ENCODE data around the gene NRROS. TPM values are rescaled to one million over a fixed set of nuclear protein-coding genes. Genes with fewer than 3 reads are reported as not detected.

The NRROS gene
- total and polyA plus RNA-seq, 10 of the 15 experiments (the other 5 are each of a cell fraction or from before 2014, with no cell fraction given): 0.35 to 42.2 (median 12.6) TPM

DNA sequence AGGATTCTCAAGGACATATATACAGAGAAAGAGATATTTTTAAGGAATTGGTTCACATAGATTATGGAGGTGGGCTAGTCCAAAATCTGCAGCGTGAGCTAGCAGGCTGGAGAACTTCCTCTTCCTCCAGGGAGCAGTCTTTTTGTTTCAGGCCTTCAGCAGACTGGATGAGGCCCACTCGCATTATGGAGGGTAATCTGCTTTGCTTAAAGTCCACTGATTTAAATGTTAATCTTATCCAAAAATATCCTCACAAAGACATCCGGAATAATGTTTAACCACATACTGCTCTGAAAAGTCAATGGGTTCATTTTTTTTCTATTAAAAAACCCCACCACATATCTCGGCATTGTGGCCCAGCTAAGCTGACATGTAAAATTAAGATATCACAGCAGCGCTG lies 22.2 kb upstream of the NRROS start:
- DNase-seq (ENCODE audit: low read depth, low spot score) (no peak), FAIRE-seq (no peak), ATAC-seq (no peak)
- Histone ChIP-seq H4K20me1 (ENCODE audit: control insufficient read depth, insufficient read depth) (no peaks in the 10 kb centered on the region), H3K4me1 (ENCODE audit: control insufficient read depth, insufficient read depth, low read length) (peaks cover 8% of the 10 kb centered on the region; the same call in 1 of the 2 replicates), H3K36me3 (ENCODE audit: control insufficient read depth in 2 of 2, insufficient read depth in 2 of 2, low read length in 1 of 2) (no peaks in the 10 kb centered on the region), H3K27me3 (replicated peaks in 1 of 2; ENCODE audit: control insufficient read depth in 2 of 2, insufficient read depth in 2 of 2, low read length in 1 of 2) (no peaks in the 10 kb centered on the region), H3K4me2 (ENCODE audit: control insufficient read depth, insufficient read depth) (no peak overlapping the region), H3K9ac (ENCODE audit: control insufficient read depth, insufficient read depth, low read length) (no peak overlapping the region), H3K9me3 (replicated peaks; ENCODE audit: control insufficient read depth, insufficient read depth, low read length) (no peaks in the 10 kb centered on the region), H3K79me2 (ENCODE audit: control insufficient read depth, insufficient read depth, low read length) (no peaks in the 10 kb centered on the region), H3K27ac (ENCODE audit: control insufficient read depth, insufficient read depth) (no peak overlapping the region), H2AFZ (ENCODE audit: control insufficient read depth, low read depth, low read length) (no peak overlapping the region), H3K4me3 (no peak overlapping the region)
- intact Hi-C loops (cut with micrococcal nuclease; ENCODE audit: unreplicated experiment) (no loop called here), in situ Hi-C loops (cut with MboI) (no loop called here)
- ChIA-PET CTCF (interaction anchor here (1.0 kb wide), 1 partner anchor 11 kb away, joined by 3 read pairs; no protein-coding TSS in a partner anchor), POLR2A (interaction anchor here (0.6 to 1.0 kb wide), 3 partner anchors 9 to 250 kb away, joined by 3 to 5 read pairs (median 4); no protein-coding TSS in a partner anchor), RAD21 (ENCODE audit: unreplicated experiment) (interaction anchor here (1.0 kb wide), 1 partner anchor 15 kb away, joined by 3 read pairs; no protein-coding TSS in a partner anchor), SMC1A (ENCODE audit: uncharacterized antibody, unreplicated experiment) (interaction anchor here (0.7 kb wide), 1 partner anchor 67 kb away, joined by 4 read pairs; no protein-coding TSS in a partner anchor)
- WGBS (ENCODE audit: insufficient coverage, insufficient replicate concordance, low lambda C conversion rate, missing lambda C conversion rate): 38% methylated on average over 5 of the region's 5 CpGs
- TF ChIP-seq CBFB (IDR thresholded peaks at IDR 0.05; ENCODE audit: low read depth): no peak
- TF ChIP-seq, protein P1, sequence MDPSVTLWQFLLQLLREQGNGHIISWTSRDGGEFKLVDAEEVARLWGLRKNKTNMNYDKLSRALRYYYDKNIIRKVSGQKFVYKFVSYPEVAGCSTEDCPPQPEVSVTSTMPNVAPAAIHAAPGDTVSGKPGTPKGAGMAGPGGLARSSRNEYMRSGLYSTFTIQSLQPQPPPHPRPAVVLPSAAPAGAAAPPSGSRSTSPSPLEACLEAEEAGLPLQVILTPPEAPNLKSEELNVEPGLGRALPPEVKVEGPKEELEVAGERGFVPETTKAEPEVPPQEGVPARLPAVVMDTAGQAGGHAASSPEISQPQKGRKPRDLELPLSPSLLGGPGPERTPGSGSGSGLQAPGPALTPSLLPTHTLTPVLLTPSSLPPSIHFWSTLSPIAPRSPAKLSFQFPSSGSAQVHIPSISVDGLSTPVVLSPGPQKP (IDR thresholded peaks at IDR 0.05; ENCODE audit: low read depth, low read length): no peak
- no TSS peak for BruUV-seq (replicated peaks)

DNA sequence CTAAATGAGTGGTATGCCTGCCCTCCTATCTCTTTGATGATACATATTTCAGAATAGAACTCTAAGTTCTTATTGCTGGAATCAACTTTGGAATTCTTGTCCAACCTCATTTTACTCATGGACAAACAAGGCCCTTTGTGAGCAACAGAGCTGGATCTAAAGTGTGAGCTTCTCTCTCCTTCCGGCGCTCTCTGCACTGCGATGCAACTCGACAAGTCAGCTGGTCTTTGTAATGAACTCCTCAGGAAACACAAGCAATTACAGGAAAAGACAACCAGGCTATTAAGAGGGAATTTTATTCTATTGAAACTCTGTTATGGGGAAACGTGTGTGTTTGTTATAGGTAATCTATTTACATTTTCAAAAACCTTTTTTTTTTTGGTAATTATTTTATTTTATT lies 20.3 kb upstream of the NRROS start:
- in situ Hi-C loops (cut with MboI) (no loop called here), intact Hi-C loops (cut with micrococcal nuclease; ENCODE audit: unreplicated experiment) (no loop called here)
- Histone ChIP-seq H3K27ac (ENCODE audit: control insufficient read depth, insufficient read depth) (no peak overlapping the region), H3K9me3 (replicated peaks; ENCODE audit: control insufficient read depth, insufficient read depth, low read length) (no peaks in the 10 kb centered on the region), H3K27me3 (replicated peaks in 1 of 2; ENCODE audit: control insufficient read depth in 2 of 2, insufficient read depth in 2 of 2, low read length in 1 of 2) (no peaks in the 10 kb centered on the region), H3K4me1 (ENCODE audit: control insufficient read depth, insufficient read depth, low read length) (peaks cover 10% of the 10 kb centered on the region; the same call in 1 of the 2 replicates), H4K20me1 (ENCODE audit: control insufficient read depth, insufficient read depth) (no peaks in the 10 kb centered on the region), H3K4me3 (no peak overlapping the region), H3K79me2 (ENCODE audit: control insufficient read depth, insufficient read depth, low read length) (no peaks in the 10 kb centered on the region), H2AFZ (ENCODE audit: control insufficient read depth, low read depth, low read length) (no peak overlapping the region), H3K9ac (ENCODE audit: control insufficient read depth, insufficient read depth, low read length) (no peak overlapping the region), H3K4me2 (ENCODE audit: control insufficient read depth, insufficient read depth) (no peak overlapping the region), H3K36me3 (ENCODE audit: control insufficient read depth in 2 of 2, insufficient read depth in 2 of 2, low read length in 1 of 2) (no peaks in the 10 kb centered on the region)
- BruUV-seq (replicated peaks): no TSS peak
- TF ChIP-seq BMI1 (IDR thresholded peaks at IDR 0.05; ENCODE audit: borderline replicate concordance) (no peak), GATAD2B (conservative IDR thresholded peaks at IDR 0.05; ENCODE audit: low read depth) (no peak), PAX5 (IDR thresholded peaks at IDR 0.05; ENCODE audit: borderline replicate concordance, low read depth, low read length) (no peak), MTA3 (IDR thresholded peaks at IDR 0.05; ENCODE audit: borderline replicate concordance, low read length) (no peak)
- TF ChIP-seq, protein P2, sequence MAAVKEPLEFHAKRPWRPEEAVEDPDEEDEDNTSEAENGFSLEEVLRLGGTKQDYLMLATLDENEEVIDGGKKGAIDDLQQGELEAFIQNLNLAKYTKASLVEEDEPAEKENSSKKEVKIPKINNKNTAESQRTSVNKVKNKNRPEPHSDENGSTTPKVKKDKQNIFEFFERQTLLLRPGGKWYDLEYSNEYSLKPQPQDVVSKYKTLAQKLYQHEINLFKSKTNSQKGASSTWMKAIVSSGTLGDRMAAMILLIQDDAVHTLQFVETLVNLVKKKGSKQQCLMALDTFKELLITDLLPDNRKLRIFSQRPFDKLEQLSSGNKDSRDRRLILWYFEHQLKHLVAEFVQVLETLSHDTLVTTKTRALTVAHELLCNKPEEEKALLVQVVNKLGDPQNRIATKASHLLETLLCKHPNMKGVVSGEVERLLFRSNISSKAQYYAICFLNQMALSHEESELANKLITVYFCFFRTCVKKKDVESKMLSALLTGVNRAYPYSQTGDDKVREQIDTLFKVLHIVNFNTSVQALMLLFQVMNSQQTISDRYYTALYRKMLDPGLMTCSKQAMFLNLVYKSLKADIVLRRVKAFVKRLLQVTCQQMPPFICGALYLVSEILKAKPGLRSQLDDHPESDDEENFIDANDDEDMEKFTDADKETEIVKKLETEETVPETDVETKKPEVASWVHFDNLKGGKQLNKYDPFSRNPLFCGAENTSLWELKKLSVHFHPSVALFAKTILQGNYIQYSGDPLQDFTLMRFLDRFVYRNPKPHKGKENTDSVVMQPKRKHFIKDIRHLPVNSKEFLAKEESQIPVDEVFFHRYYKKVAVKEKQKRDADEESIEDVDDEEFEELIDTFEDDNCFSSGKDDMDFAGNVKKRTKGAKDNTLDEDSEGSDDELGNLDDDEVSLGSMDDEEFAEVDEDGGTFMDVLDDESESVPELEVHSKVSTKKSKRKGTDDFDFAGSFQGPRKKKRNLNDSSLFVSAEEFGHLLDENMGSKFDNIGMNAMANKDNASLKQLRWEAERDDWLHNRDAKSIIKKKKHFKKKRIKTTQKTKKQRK (IDR thresholded peaks at IDR 0.05; ENCODE audit: low read depth, low read length): no peak
- RAD21 ChIA-PET (ENCODE audit: unreplicated experiment): no interaction called here
- SMC1A ChIA-PET (ENCODE audit: uncharacterized antibody, unreplicated experiment): interaction anchor here (0.8 to 1.1 kb wide), 3 partner anchors 10 to 26 kb away, joined by 3 to 4 read pairs (median 4); no protein-coding TSS in a partner anchor
- 100% methylated on average over 5 of the region's 5 CpGs for WGBS (ENCODE audit: insufficient coverage, insufficient replicate concordance, low lambda C conversion rate, missing lambda C conversion rate)
- FAIRE-seq (no peak), ATAC-seq (no peak), DNase-seq (ENCODE audit: low read depth, low spot score) (no peak)
- CTCF ChIA-PET: interaction anchor here (1.3 to 2.4 kb wide), 2 partner anchors 10 to 66 kb away, joined by 4 to 7 read pairs; no protein-coding TSS in a partner anchor
- POLR2A ChIA-PET: interaction anchor here (2.4 kb wide), 1 partner anchor 13 kb away, joined by 7 read pairs; no protein-coding TSS in a partner anchor

All from GM12878 (cell line).